Gastrocnemius medialis (tissue), 4 donors: ENCODE measurements around the gene RGMA.

ENCODE experiments used
- POLR2A ChIP-seq, 2 donors: fragments of 450-650 bp; IDR thresholded peaks; one replicate each; pipeline ENCODE4 v1.6.1; 2017; ENCODE audit warnings: antibody characterized with exemption in 2 of 2, mild to moderate bottlenecking in 2 of 2, moderate library complexity in 2 of 2
- TF ChIP-seq, protein P1 (sequence below), 5 experiments: fragments of 450-650 bp in 3 of 5; fragments of 200-600 bp in 2 of 5; sonication (generic) in 2 of 5; IDR thresholded peaks in 4 of 5; conservative IDR thresholded peaks in 1 of 5; 1 replicate in 4 of 5; 2 replicates in 1 of 5; pipeline ENCODE4 v1.5.1; 2016 to 2019; ENCODE audit warnings: antibody characterized with exemption in 5 of 5, mild to moderate bottlenecking in 3 of 5, moderate library complexity in 3 of 5

DNA sequence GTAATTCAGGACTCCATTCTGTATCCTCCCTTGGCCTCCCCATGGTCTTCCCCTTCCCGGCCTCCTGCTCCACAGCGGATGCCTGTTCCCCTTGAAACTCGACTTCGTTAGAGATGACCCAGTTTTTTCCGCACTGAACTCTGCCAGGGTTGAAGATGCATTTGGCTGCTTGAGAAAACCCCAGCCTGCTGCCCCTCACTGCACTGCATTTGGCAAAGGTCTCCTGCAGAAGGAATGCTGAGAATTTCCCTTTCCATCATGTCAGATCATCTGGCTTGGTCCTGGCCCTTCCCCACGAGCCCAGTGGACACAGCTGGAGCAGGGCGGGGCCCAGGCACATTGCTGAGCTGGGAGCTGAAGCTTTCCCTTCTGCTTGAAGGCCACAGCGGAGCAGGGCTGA, 37.6 kb upstream of the RGMA start:
- TF ChIP-seq POLR2A (IDR thresholded peaks at IDR 0.05) = no peak
- TF ChIP-seq, protein P1, sequence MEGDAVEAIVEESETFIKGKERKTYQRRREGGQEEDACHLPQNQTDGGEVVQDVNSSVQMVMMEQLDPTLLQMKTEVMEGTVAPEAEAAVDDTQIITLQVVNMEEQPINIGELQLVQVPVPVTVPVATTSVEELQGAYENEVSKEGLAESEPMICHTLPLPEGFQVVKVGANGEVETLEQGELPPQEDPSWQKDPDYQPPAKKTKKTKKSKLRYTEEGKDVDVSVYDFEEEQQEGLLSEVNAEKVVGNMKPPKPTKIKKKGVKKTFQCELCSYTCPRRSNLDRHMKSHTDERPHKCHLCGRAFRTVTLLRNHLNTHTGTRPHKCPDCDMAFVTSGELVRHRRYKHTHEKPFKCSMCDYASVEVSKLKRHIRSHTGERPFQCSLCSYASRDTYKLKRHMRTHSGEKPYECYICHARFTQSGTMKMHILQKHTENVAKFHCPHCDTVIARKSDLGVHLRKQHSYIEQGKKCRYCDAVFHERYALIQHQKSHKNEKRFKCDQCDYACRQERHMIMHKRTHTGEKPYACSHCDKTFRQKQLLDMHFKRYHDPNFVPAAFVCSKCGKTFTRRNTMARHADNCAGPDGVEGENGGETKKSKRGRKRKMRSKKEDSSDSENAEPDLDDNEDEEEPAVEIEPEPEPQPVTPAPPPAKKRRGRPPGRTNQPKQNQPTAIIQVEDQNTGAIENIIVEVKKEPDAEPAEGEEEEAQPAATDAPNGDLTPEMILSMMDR (IDR thresholded peaks at IDR 0.05 in 4 of 5, conservative IDR thresholded peaks at IDR 0.05 in 1 of 5) = no peak
